Measurements from ENCODE around the gene ABCG1. TPM values are rescaled to one million over a fixed set of nuclear protein-coding genes. Genes with fewer than 3 reads are reported as not detected.

ABCG1 gene
- total RNA-seq, 4 donors from 2014 or later: 16.1 to 25.9 (median 20.0) TPM

DNA sequence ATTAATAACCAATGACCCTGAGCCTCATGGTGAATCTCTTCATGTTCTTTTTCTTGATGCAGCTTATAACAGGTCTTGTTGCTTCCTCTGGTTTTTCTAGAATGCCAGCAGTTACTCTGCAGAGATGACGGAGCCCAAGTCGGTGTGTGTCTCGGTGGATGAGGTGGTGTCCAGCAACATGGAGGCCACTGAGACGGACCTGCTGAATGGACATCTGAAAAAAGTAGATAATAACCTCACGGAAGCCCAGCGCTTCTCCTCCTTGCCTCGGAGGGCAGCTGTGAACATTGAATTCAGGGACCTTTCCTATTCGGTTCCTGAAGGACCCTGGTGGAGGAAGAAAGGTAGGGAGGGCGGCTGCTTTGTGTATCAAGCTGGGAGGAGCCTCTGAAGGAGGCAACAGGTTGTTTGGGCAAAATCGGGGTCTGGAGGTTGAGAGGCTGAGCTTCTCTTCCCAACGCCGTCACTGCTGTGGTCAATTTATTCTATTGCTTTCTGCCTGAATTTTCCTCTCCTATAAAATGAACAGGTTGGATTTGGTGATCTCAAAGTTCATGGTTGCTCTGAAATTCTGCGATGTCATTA, 6.7 kb downstream of the ABCG1 start:
- H3K4me3 ChIP-seq: no peak overlapping the region
- WGBS: 87% methylated on average over 13 of the region's 13 CpGs
- TF ChIP-seq EP300 (IDR thresholded peaks at IDR 0.05): no peak
- TF ChIP-seq POLR2A (IDR thresholded peaks at IDR 0.05; ENCODE audit: low read depth): no peak
- TF ChIP-seq, protein P1, sequence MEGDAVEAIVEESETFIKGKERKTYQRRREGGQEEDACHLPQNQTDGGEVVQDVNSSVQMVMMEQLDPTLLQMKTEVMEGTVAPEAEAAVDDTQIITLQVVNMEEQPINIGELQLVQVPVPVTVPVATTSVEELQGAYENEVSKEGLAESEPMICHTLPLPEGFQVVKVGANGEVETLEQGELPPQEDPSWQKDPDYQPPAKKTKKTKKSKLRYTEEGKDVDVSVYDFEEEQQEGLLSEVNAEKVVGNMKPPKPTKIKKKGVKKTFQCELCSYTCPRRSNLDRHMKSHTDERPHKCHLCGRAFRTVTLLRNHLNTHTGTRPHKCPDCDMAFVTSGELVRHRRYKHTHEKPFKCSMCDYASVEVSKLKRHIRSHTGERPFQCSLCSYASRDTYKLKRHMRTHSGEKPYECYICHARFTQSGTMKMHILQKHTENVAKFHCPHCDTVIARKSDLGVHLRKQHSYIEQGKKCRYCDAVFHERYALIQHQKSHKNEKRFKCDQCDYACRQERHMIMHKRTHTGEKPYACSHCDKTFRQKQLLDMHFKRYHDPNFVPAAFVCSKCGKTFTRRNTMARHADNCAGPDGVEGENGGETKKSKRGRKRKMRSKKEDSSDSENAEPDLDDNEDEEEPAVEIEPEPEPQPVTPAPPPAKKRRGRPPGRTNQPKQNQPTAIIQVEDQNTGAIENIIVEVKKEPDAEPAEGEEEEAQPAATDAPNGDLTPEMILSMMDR (IDR thresholded peaks at IDR 0.05): no peak
- TF ChIP-seq POLR2AphosphoS5 (IDR thresholded peaks at IDR 0.05): no peak
- H3K27ac ChIP-seq (replicated peaks in 1 of 4): no peak overlapping the region
- H3K27me3 ChIP-seq: no peaks in the 10 kb centered on the region
- H3K9me3 ChIP-seq: no peaks in the 10 kb centered on the region
- H3K36me3 ChIP-seq: peaks cover 0 to 18% (median 7%) of the 10 kb centered on the region in 4 donors
- peaks cover 46 to 60% (median 54%) of the 10 kb centered on the region in 4 donors for H3K4me1 ChIP-seq
- intact Hi-C loops (cut with DNase I): no loop called here
- no peak for DNase-seq (ENCODE audit: extremely low spot score)

DNA sequence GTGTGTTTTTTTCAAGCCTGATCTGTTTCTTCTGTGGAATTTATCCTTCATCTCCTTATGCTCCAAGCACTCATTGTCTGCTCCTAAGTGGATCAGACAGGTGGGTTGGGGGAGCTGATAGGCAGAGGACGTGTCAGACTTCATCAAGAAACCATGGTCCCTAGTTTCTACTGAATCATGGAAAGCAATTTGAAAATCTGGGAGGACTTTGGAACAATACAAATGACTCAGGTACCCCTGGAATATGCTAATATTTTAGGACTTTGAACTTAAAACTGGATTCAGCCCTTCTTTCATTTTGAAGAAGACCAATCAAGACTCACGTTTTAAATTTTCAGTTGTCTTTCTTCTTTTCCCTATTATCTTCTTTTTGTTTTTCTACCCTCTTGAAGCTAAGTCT, 7.7 kb downstream of the ABCG1 start:
- 88% methylated on average over 2 of the region's 2 CpGs for WGBS
- intact Hi-C loops (cut with DNase I): no loop called here
- DNase-seq (ENCODE audit: extremely low spot score): no peak
- TF ChIP-seq EP300 (IDR thresholded peaks at IDR 0.05) (no peak), POLR2A (IDR thresholded peaks at IDR 0.05; ENCODE audit: low read depth) (no peak), POLR2AphosphoS5 (IDR thresholded peaks at IDR 0.05) (no peak)
- TF ChIP-seq, protein P1 (IDR thresholded peaks at IDR 0.05): no peak
- H3K27me3 ChIP-seq: no peaks in the 10 kb centered on the region
- peaks cover 0 to 18% (median 7%) of the 10 kb centered on the region in 4 donors for H3K36me3 ChIP-seq
- H3K4me3 ChIP-seq: no peak overlapping the region
- H3K27ac ChIP-seq (replicated peaks in 1 of 4): peak overlapping the region in 1 of 4 donors; percentile 67
- H3K4me1 ChIP-seq: peaks cover 46 to 60% (median 54%) of the 10 kb centered on the region in 4 donors
- no peaks in the 10 kb centered on the region for H3K9me3 ChIP-seq

GRCh38 chr21:42227909-42228708, 9.2 kb downstream of the ABCG1 start:
- peak; percentile 75 to 89 for TF ChIP-seq POLR2AphosphoS5 (IDR thresholded peaks at IDR 0.05)
- TF ChIP-seq, protein P1 (IDR thresholded peaks at IDR 0.05): no peak
- WGBS: 38% methylated on average over 10 of the region's 10 CpGs
- Histone ChIP-seq H3K36me3 (peaks cover 0 to 18% (median 7%) of the 10 kb centered on the region in 4 donors), H3K9me3 (no peaks in the 10 kb centered on the region), H3K27ac (replicated peaks in 1 of 4) (peak overlapping the region; percentile 53 to 68 (median 62)), H3K27me3 (no peaks in the 10 kb centered on the region), H3K4me3 (no peak overlapping the region), H3K4me1 (peaks cover 53 to 66% (median 57%) of the 10 kb centered on the region in 4 donors)
- DNase-seq (ENCODE audit: extremely low spot score): peak; percentile 98
- intact Hi-C loops (cut with DNase I): no loop called here

DNA sequence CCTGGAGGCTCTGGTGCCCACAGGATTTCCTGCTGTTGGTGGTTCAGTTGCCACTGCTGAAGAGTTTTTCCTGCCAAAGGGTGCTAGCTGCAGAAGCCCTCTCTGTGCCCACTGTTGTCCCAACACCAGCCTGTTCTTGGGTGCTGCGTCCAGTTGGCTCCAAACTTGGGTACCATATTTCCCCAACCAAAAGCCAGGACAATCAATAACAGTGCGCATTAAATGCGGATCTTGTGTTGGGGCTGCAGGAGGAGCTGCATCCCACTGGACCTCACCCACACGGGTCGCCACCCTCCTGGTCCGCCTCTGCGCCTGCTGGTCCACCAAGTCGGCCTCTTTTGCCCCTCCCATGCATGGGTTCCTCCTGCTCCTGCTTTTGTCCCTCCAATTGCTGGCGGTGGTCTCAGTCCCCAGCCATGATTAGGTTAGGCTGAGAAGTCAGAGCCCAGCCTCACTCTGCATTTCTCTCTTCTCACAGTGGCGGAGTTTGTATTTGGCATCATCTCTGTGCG, 9.8 kb downstream of the ABCG1 start:
- H3K27ac ChIP-seq (replicated peaks in 1 of 4): peak overlapping the region; percentile 38 to 68 (median 56)

More for the DNA sequence above, 9.8 kb downstream of the ABCG1 start:
- H3K4me3 ChIP-seq: no peak overlapping the region
- H3K36me3 ChIP-seq: peaks cover 0 to 18% (median 7%) of the 10 kb centered on the region in 4 donors
- no peaks in the 10 kb centered on the region for H3K27me3 ChIP-seq
- intact Hi-C loops (cut with DNase I): no loop called here
- 89% methylated on average over 11 of the region's 11 CpGs for WGBS
- H3K4me1 ChIP-seq: peaks cover 60 to 73% (median 64%) of the 10 kb centered on the region in 4 donors
- DNase-seq (ENCODE audit: extremely low spot score): no peak
- TF ChIP-seq, protein P1 (IDR thresholded peaks at IDR 0.05): no peak
- TF ChIP-seq POLR2AphosphoS5 (IDR thresholded peaks at IDR 0.05): no peak
- H3K9me3 ChIP-seq: no peaks in the 10 kb centered on the region

Data from esophagus muscularis mucosa (tissue), 4 donors.